ENCODE measurements around the gene TEX52. TPM values are rescaled to one million over a fixed set of nuclear protein-coding genes. Genes with fewer than 3 reads are reported as not detected.

TEX52 gene
- polyA plus RNA-seq, 1 donor (not counting 4 experiments of a cell fraction or from before 2014, with no cell fraction given): not detected

DNA sequence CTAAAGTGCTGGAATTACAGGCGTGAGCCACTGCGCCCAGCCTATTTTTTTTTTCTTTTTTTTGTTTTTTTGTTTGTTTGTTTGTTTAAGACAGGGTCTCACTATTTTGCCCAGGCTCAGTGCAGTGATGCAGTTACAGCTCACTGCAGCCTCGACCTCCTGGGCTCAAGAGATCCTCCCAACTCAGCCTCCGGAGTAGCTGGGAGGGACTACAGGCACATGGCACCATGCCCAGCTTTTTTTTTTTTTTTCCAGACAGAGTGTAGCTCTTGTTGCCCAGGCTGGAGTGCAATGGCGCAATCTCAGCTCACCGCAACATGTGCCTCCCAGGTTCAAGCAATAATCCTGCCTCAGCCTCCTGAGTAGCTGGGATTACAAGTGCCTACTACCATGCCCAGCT is 50.1 kb downstream of the TEX52 start:
- dilution Hi-C loops (cut with MboI; ENCODE audit: extremely low pct_ligation_motif_present, low sequenced_read_pairs): no loop called here
- no peak overlapping the region for H3K4me3 ChIP-seq (ENCODE audit: control insufficient read depth in 2 of 3, extremely low read depth in 1 of 3, insufficient read depth in 2 of 3, low read depth in 1 of 3, low read length in 3 of 3)
- H3K9ac ChIP-seq (ENCODE audit: control insufficient read depth, extremely low read depth, insufficient read depth, low read length): no peak overlapping the region
- no peak for FAIRE-seq
- no peak overlapping the region for H2AFZ ChIP-seq (ENCODE audit: control insufficient read depth, low read length)
- no peaks in the 10 kb centered on the region for H4K20me1 ChIP-seq (ENCODE audit: control insufficient read depth, extremely low read depth, insufficient read depth, low read length)
- no peak overlapping the region for H3K27ac ChIP-seq (ENCODE audit: control insufficient read depth, insufficient read depth, low read length)
- DNase-seq (ENCODE audit: low read depth, low spot score): no peak
- H3K36me3 ChIP-seq (ENCODE audit: control insufficient read depth in 2 of 2, extremely low read depth in 1 of 2, insufficient read depth in 2 of 2, low read length in 2 of 2): peaks cover 26 to 36% of the 10 kb centered on the region in 2 experiments
- H3K4me1 ChIP-seq (ENCODE audit: control insufficient read depth, extremely low read depth, insufficient read depth, low read length): no peaks in the 10 kb centered on the region
- H3K9me3 ChIP-seq (ENCODE audit: control insufficient read depth, low read depth, low read length): no peaks in the 10 kb centered on the region
- no peak overlapping the region for H3K4me2 ChIP-seq (ENCODE audit: control insufficient read depth, extremely low read depth, insufficient read depth, low read depth, low read length)
- no peaks in the 10 kb centered on the region for H3K79me2 ChIP-seq (ENCODE audit: control insufficient read depth, insufficient read depth, low read length)
- no peak for TF ChIP-seq EZH2 (IDR thresholded peaks at IDR 0.05; ENCODE audit: low read length)
- TF ChIP-seq, protein P1, sequence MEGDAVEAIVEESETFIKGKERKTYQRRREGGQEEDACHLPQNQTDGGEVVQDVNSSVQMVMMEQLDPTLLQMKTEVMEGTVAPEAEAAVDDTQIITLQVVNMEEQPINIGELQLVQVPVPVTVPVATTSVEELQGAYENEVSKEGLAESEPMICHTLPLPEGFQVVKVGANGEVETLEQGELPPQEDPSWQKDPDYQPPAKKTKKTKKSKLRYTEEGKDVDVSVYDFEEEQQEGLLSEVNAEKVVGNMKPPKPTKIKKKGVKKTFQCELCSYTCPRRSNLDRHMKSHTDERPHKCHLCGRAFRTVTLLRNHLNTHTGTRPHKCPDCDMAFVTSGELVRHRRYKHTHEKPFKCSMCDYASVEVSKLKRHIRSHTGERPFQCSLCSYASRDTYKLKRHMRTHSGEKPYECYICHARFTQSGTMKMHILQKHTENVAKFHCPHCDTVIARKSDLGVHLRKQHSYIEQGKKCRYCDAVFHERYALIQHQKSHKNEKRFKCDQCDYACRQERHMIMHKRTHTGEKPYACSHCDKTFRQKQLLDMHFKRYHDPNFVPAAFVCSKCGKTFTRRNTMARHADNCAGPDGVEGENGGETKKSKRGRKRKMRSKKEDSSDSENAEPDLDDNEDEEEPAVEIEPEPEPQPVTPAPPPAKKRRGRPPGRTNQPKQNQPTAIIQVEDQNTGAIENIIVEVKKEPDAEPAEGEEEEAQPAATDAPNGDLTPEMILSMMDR (optimal IDR thresholded peaks at IDR 0.05 in 1 of 3, IDR thresholded peaks at IDR 0.05 in 1 of 3, conservative IDR thresholded peaks at IDR 0.05 in 1 of 3; ENCODE audit: extremely low read depth in 1 of 3, insufficient read depth in 2 of 3, low read length in 3 of 3): no peak
- no peaks in the 10 kb centered on the region for H3K27me3 ChIP-seq (ENCODE audit: control insufficient read depth, extremely low read depth, insufficient read depth, low read length)
- no peaks in the 10 kb centered on the region for H3K9me1 ChIP-seq (ENCODE audit: control insufficient read depth, extremely low read depth, insufficient read depth, low read length)

DNA sequence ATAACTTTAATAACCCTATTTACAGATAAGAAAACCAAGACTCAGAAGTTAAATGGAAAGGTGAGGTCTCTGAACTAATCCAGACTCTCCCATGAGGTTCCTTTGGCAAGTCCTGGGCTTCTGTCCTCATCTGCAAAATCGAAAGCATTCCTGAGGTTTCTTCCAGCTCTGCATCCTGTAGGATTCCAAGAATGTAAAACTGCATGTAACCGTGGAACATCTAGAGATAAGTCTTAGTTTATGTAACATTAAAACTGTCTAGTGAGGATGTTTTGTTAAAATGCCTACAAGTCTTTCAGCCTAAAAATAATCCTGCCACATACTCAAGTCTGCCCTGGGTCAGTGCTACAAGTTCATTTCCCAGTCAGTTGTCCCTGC is 51.7 kb downstream of the TEX52 start:
- Histone ChIP-seq H3K9ac (ENCODE audit: control insufficient read depth, extremely low read depth, insufficient read depth, low read length) (no peak overlapping the region), H3K4me1 (ENCODE audit: control insufficient read depth, extremely low read depth, insufficient read depth, low read length) (peaks cover 5% of the 10 kb centered on the region), H3K4me2 (ENCODE audit: control insufficient read depth, extremely low read depth, insufficient read depth, low read depth, low read length) (no peak overlapping the region), H3K79me2 (ENCODE audit: control insufficient read depth, insufficient read depth, low read length) (no peaks in the 10 kb centered on the region), H3K36me3 (ENCODE audit: control insufficient read depth in 2 of 2, extremely low read depth in 1 of 2, insufficient read depth in 2 of 2, low read length in 2 of 2) (peaks cover 36 to 48% of the 10 kb centered on the region in 2 experiments), H3K27ac (ENCODE audit: control insufficient read depth, insufficient read depth, low read length) (no peak overlapping the region), H3K9me3 (ENCODE audit: control insufficient read depth, low read depth, low read length) (no peaks in the 10 kb centered on the region), H3K4me3 (ENCODE audit: control insufficient read depth in 2 of 3, extremely low read depth in 1 of 3, insufficient read depth in 2 of 3, low read depth in 1 of 3, low read length in 3 of 3) (no peak overlapping the region), H3K27me3 (ENCODE audit: control insufficient read depth, extremely low read depth, insufficient read depth, low read length) (no peaks in the 10 kb centered on the region), H2AFZ (ENCODE audit: control insufficient read depth, low read length) (no peak overlapping the region), H3K9me1 (ENCODE audit: control insufficient read depth, extremely low read depth, insufficient read depth, low read length) (no peaks in the 10 kb centered on the region), H4K20me1 (ENCODE audit: control insufficient read depth, extremely low read depth, insufficient read depth, low read length) (no peaks in the 10 kb centered on the region)
- dilution Hi-C loops (cut with MboI; ENCODE audit: extremely low pct_ligation_motif_present, low sequenced_read_pairs): no loop called here
- FAIRE-seq: no peak
- TF ChIP-seq, protein P1 (optimal IDR thresholded peaks at IDR 0.05 in 1 of 3, IDR thresholded peaks at IDR 0.05 in 1 of 3, conservative IDR thresholded peaks at IDR 0.05 in 1 of 3; ENCODE audit: extremely low read depth in 1 of 3, insufficient read depth in 2 of 3, low read length in 3 of 3): no peak
- no peak for TF ChIP-seq EZH2 (IDR thresholded peaks at IDR 0.05; ENCODE audit: low read length)
- no peak for DNase-seq (ENCODE audit: low read depth, low spot score)
